ELR (cell line): ENCODE results near the gene TRIM22.
"Not testable (repeated sequence)": the region's sequence is repeated elsewhere in the genome, so short reads cannot be mapped to it uniquely, and the experiment has no call there.

Experiments used
- DNase-seq: peaks from one replicate; pipeline ENCODE4 v3.0.0-alpha.2; 2015; ENCODE audit warnings: low read depth

TRIM22 gene, protein sequence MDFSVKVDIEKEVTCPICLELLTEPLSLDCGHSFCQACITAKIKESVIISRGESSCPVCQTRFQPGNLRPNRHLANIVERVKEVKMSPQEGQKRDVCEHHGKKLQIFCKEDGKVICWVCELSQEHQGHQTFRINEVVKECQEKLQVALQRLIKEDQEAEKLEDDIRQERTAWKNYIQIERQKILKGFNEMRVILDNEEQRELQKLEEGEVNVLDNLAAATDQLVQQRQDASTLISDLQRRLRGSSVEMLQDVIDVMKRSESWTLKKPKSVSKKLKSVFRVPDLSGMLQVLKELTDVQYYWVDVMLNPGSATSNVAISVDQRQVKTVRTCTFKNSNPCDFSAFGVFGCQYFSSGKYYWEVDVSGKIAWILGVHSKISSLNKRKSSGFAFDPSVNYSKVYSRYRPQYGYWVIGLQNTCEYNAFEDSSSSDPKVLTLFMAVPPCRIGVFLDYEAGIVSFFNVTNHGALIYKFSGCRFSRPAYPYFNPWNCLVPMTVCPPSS

GRCh38 chr11:5689551-5689983 is at the start of gene TRIM22:
TSS of gene TRIM22 (plus strand) at chr11:5689790. CDS start at chr11:5696233, 6,443 bp downstream.
- DNase-seq = peak; percentile 47

DNA sequence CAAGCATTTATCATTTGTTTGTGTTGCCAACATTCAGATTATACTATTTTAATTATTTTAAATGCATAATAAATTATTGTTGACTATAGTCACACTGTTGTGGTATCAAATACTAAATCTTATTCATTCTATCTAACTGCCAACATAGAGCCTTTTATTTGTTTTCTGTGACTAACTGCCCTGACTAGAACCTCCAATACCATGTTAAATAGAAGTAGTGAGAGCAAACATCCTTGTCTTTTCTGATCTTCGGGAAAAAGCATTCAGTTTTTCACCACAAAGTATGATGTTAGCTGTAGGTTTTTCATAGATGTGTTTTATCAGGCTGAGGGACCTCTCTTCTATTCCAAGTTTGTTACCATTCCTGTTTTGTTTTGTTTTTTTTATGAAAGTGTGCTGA is 49.6 kb upstream of the TRIM22 start:
- no peak for DNase-seq

GRCh38 chr11:5643585-5643984 is 46.0 kb upstream of the TRIM22 start:
- no peak for DNase-seq

- no peak for DNase-seq
Measured at GRCh38 chr11:5646139-5646538, 43.5 kb upstream of the TRIM22 start.

GRCh38 chr11:5655474-5655873 is 34.1 kb upstream of the TRIM22 start:
- no peak for DNase-seq

DNA sequence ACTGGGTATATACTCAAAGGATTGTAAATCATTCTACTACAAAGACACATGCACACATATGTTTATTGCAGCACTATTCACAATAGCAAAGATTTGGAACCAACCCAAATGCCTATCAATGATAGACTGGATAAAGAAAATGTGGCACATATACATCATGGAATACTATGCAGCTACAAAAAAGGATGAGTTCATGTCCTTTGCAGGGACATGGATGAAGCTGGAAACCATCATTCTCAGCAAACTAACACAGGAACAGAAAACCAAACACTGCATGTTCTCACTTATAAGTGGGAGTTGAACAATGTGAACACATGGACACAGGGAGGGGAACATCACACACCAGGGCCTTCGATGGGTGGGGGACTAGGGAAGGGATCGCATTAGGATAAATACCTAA is 32.6 kb upstream of the TRIM22 start:
- not testable (repeated sequence) for DNase-seq

DNA sequence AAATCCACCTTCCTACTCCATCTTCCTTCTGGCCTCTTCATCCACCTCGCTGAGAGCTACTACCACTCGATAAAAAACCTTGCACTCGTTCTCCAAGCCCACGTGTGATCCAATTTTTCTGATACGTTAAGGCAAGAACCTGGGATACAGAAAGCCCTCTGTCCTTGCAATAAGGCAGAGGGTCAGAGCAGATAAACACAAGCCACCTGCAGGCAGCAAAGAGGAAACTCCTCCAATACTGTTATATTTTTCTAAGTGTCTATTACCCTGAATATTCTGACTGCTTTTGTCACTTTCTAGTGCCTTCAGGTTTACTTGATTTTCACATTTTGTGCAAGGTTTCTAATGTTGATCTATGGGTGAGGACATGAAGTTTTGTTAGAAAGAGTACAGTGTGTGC is 31.3 kb upstream of the TRIM22 start:
- DNase-seq = no peak

GRCh38 chr11:5663511-5663910 is 26.1 kb upstream of the TRIM22 start:
- DNase-seq = no peak

DNA sequence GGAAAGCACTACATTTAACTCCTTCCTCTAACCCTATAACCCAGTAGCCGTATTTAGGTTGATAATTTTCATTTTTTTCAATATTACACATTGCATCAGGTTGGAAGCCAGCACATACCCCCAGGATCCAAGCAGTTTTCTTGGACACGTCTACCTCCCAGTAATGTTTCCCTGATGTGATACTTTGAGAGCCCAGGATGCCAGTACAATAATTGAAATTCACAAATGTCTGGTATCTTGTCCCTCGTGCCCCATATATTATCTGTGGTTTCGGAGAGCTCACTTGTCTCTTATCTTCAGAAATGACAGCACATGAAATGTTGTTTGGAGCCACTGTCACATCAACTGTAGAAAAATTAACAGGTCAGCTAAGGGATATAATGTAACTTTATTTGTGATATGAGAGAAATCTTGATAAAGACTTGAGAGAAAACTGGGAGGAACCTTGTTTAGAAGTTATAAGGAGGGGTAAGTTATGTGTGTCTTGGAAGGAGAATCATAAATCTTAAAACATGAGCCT is 24.5 kb upstream of the TRIM22 start:
- DNase-seq = no peak

GRCh38 chr11:5665746-5666401 is 23.7 kb upstream of the TRIM22 start:
- DNase-seq = no peak

DNA sequence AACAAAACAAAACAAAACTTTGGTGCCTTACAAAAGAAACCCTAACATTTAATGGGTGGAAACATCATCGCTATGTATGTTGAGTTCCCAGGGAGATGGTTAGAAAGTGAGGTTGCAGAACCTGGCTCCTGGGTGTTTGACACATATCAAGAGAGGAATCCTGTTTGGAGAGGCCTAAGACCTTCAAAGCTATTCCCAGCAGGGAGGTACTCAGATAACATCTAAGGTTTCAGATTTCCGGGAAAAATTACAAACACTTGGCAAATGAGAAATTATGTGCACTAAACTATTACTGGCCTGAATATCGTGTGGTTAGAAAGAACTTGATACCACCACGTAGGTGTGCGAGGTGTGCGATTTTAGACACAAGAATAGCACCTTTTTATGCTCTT is 23.2 kb upstream of the TRIM22 start:
- DNase-seq = no peak

- DNase-seq = peak; percentile 8
Measured at GRCh38 chr11:5671831-5672230, 17.8 kb upstream of the TRIM22 start.

DNA sequence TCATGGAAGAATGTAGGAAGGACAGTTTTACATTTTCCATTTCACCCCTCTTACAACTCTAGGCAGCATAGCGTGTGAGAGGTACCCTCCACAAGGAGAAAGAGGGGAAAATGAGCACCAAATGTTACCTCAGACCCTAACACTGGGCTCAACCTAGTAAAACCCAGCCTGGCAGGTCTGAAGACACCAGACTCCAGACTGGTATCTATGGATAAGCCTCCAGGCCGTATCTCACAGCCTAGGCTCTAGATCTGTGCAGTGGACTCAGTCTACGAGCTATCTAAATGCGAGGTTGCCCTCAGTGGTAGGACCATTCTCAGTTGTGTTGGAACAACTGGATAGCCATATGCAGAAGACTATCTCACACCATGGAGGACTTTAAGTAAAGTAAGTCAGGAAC is 15.2 kb upstream of the TRIM22 start:
- no peak for DNase-seq

DNA sequence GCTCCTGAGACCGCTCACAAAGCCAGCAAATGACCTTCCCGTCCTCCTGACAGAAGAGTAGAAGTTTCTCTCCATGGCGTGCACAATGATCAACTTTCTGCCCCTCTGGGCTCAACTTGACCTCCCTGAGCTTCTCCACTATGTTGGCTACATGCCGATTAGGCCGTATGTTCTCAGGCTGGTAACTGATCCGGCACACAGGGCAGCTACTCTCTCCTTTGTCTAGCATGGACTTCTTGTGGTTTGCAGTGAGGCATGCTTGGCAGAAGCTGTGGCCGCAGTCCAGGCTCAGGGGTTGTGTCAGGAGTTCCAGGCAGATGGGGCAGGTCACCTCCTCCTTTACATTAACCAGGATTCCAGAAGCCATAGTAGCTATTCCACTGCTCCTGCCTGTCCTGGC is 9.8 kb upstream of the TRIM22 start:
- DNase-seq = no peak

GRCh38 chr11:5682890-5683441 is 6.6 kb upstream of the TRIM22 start:
- not testable (repeated sequence) for DNase-seq

- not testable (repeated sequence) for DNase-seq
Measured at GRCh38 chr11:5683620-5684019, 6.0 kb upstream of the TRIM22 start.

- peak; percentile 3 for DNase-seq
Measured at GRCh38 chr11:5684036-5684645, 5.4 kb upstream of the TRIM22 start.

- peak; percentile 97 for DNase-seq
Measured at GRCh38 chr11:5684646-5685362, 4.8 kb upstream of the TRIM22 start, which contains the start of gene TRIM5. TSS of gene TRIM5 (minus strand) at chr11:5685074. CDS start at chr11:5680177, 4,897 bp downstream.

GRCh38 chr11:5686426-5686825 is 3.2 kb upstream of the TRIM22 start:
- no peak for DNase-seq

DNA sequence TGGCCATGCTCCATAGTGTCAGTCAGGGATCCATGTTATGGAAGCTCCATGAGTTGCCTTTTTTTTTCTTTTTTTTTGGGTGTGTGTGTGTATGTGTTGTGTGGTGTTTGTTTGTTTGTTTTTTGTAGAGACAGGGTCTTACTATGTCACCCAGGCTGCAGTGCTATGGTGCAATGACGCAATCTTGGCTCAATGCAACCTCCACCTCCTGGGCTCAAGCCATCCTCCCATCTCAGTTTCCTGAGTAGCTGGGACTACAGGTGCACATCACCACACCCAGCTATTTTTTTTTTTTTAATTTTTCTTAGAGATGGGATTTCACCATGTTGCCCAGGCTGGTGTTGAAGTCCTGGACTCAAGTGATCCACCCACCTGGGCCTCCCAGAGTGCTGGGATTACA is 1.1 kb upstream of the TRIM22 start:
- no peak for DNase-seq

DNA sequence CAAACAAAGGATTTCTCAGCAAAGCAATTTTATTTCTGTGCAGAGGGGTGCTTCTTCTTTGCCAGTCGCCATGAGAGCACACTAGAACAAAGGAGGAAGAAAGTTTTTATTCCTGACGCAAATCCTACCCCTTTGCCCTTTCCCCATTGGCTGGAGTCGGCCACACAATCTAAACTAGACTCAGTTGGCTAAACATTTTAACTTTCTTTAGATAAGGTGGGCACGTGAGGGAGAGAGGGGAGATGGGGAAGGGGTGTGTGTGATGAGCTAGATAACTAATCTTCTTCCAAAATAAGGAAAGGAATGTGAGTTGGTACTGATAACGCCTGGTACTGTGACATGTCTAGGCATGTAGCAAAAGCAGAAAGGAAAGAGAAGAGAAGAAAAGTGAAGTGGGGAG is 626 bp downstream of the TRIM22 start:
- DNase-seq = no peak

DNA sequence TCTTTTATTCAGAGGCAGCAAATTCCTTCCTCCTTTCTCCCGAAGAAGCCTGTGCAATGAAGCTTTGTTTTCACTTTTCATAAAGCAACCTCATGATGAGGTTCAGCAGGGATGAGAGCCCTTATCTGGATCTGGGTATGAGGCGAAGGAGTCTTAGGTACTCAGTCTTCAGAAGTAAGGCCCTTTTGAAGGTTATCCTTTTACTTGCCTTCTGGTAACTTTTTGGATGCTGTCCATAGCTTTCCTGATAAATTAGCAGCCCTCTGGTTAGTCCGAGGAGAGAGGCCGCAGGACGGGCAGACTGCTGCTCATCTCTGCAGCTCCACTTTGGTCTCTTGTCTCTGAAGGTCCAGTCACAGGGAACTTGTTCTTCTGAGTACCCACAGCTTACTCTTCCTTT is 1.1 kb downstream of the TRIM22 start:
- no peak for DNase-seq
